ENCODE results near the gene GJB4.

Gene GJB4

DNA sequence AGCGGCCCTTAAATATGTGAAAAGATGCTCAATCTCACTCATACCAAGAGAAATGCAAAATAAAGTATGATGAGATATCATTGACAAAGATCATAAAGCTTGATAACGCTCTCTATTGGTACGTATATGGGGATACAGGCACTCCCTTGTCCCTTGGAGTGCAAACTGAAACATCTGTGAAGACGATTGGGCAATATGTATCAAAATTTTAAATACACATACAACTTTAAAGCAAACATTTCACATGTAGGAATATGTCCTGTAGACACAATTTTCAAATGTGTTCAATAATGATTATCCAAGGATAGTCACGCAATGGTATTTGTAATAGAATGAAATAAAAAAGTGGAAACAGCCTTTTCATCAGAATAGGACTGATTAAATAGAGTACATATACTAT is 19.5 kb downstream of the GJB4 start:
- DNase-seq = no peak

DNA sequence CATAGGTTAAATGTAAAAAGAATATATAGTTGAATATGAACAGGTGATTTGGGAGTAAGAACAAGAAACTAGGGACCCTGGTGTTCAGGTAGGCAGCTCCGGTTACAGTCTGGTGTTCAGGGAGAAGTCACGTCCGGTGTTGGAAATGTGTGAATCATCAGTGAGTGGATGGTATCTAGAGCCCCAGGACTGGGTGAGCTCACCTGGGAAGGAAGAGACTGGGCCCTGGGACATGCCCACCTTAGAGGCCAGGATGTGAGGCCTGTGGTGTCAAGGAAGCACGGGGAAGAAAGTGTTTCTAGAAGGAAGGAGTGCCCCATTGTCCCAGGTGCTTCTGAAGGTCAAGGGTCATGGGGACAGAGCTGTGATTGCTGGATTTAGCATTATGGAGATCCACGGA is 20.0 kb downstream of the GJB4 start:
- no peak for DNase-seq

DNA sequence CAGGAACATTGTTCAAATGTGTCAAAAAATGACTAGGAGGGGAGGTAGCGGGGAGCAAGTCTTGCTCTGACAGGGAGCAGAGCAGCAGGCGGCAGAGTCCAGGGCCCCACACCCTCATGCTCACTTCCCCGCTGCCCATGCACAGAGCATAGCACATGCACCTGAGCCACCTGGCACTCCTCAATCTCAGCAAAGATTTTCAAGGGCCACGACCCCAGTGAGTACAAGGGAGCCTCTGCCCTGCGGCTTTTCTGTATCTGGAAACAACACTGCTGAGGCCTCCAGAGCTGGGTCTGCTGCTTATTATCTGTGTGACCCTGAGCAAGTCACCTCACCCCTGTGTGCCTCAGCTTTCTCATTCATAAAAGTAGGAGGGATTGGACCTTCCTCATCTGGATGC is 20.4 kb downstream of the GJB4 start:
- no peak for DNase-seq

DNA sequence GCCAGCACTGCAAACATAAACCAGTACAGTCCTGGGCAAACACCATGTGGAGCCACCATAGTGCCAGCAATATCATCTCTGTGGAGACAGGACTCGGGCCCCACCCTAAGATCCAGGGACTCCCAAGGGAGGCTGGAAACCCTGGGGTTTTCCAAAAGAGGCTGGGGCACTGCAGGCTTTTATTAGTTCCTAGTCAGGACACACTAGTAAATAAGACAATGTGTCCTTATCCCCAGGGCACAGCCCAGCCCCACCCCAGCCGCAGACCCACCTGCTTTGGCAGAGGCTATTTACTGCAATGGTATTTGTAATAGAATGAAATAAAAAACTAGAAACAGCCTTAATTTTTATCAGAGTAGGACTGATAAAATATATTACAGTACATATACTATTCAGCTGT is 21.0 kb downstream of the GJB4 start:
- no peak for DNase-seq

DNA sequence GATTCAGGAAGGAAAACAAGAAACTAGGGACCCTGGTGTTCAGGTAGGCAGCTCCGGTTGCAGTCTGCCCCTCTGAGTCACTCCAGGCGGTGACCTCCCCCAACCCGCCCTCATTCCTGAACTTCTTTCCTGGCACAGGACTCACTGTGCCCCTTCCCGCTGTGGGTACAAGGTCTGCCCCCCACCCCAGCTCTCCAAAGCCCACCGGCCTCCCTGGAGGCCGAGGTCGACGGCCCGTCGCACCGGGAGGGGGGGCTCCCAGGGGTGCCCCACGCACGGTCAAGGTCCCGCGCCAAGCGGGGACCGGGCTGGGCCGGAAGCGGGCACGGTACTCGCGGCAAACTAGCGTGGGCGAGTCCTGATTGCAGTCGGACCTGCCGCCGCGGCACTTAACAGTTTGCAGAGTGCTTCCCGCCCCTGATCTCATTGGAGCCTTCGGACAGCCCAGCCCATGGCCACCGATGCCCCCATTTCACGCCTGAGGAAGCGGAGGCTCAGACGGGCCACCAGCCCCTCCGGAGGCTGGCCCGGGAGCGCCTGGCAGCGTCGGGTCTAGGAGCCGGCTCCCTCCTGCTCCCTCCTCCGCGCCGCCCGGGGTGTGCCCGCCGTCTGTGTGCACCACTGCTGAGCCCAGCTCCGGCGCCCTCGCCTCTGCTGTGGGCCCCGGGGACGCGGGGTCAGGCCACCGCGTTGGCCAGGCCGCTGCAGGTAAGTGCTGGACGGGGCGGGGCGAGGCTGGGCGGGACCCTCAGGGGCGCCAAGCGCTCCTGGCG is 21.7 kb downstream of the GJB4 start, which contains the start of gene GJB3:
GJB3 (plus strand) TSS at position 144 of the 773 bp plus-strand sequence. CDS start 3,549 bp downstream, outside the sequence.
- no peak for DNase-seq

DNA sequence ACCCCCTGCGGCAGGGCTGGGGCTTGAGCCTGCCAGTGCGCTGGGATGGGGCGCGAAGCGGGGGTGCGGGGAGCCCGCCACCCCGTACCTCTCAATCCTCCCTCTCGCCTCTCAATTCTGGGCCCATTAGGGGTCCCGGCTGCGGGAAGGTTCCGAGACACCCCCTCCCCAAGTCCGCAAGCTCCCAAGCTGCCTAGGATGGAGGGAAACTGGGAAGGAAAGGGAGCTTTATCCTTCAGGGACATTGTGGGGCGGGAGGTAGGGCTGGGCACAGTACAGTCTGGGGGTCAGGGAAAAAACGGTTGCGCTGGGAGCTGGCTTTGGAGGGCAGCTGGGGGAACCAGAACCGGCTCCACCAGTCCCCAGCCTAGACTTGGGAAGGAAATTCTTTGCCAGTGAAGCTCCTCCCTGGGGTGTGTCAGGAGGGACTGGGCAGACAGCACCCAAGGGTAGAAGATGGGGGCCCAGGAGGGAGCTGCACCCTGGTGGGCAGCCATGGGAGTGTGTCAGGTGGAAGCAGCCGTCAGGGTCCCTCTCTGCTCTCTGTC is 22.4 kb downstream of the GJB4 start:
- no peak for DNase-seq

DNA sequence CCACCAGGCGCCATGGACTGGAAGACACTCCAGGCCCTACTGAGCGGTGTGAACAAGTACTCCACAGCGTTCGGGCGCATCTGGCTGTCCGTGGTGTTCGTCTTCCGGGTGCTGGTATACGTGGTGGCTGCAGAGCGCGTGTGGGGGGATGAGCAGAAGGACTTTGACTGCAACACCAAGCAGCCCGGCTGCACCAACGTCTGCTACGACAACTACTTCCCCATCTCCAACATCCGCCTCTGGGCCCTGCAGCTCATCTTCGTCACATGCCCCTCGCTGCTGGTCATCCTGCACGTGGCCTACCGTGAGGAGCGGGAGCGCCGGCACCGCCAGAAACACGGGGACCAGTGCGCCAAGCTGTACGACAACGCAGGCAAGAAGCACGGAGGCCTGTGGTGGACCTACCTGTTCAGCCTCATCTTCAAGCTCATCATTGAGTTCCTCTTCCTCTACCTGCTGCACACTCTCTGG is 25.2 kb downstream of the GJB4 start:
- DNase-seq = no peak

DNA sequence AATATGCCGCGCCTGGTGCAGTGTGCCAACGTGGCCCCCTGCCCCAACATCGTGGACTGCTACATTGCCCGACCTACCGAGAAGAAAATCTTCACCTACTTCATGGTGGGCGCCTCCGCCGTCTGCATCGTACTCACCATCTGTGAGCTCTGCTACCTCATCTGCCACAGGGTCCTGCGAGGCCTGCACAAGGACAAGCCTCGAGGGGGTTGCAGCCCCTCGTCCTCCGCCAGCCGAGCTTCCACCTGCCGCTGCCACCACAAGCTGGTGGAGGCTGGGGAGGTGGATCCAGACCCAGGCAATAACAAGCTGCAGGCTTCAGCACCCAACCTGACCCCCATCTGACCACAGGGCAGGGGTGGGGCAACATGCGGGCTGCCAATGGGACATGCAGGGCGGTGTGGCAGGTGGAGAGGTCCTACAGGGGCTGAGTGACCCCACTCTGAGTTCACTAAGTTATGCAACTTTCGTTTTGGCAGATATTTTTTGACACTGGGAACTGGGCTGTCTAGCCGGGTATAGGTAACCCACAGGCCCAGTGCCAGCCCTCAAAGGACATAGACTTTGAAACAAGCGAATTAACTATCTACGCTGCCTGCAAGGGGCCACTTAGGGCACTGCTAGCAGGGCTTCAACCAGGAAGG is 25.8 kb downstream of the GJB4 start:
- no peak for DNase-seq

DNA sequence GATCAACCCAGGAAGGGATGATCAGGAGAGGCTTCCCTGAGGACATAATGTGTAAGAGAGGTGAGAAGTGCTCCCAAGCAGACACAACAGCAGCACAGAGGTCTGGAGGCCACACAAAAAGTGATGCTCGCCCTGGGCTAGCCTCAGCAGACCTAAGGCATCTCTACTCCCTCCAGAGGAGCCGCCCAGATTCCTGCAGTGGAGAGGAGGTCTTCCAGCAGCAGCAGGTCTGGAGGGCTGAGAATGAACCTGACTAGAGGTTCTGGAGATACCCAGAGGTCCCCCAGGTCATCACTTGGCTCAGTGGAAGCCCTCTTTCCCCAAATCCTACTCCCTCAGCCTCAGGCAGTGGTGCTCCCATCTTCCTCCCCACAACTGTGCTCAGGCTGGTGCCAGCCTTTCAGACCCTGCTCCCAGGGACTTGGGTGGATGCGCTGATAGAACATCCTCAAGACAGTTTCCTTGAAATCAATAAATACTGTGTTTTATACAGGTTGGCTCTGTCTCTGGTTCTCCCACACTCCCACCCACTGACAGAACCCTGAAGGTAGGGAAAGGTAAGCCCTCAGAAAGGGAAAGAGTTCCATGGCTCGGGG is 26.4 kb downstream of the GJB4 start:
- DNase-seq = no peak

DNA sequence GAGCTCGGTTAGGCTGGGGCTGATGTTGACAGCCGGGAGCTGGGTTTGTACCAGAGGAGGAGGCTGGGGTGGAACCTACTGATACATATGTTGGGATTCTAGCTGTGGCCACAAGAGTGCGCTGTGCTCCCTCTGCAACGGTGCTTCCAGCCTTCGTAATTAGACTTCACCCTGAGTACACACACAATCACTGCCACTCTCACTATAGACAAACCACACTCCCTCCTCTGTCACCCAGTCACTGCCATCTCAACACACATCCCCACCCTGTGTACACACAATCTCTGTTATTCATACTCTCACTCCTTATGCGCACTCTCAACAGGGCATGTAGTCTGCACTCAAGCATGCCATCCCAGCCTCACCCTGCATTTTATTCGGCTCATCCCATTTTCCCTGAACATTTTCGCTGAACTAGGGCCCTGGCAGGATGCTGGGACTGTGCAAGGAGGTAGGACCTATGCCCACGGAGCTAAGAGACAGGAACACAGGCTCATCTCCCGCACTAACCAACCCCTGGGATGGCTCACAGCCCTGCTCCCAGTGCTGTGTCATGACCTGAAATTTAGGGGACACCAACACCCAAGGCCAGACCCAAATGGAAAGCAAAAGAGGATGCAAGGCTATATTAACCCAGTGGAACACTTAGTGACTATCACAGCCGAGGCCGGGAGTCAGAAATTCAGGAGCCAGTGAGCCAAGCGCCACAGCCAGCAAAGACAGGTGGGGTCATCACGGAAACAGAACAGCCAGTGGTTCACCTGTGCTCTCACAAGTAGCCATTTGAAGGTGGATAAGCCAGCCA is 27.2 kb downstream of the GJB4 start:
- DNase-seq = peak in 3 of 4 experiments; percentile 13 to 41 (median 22)

DNA sequence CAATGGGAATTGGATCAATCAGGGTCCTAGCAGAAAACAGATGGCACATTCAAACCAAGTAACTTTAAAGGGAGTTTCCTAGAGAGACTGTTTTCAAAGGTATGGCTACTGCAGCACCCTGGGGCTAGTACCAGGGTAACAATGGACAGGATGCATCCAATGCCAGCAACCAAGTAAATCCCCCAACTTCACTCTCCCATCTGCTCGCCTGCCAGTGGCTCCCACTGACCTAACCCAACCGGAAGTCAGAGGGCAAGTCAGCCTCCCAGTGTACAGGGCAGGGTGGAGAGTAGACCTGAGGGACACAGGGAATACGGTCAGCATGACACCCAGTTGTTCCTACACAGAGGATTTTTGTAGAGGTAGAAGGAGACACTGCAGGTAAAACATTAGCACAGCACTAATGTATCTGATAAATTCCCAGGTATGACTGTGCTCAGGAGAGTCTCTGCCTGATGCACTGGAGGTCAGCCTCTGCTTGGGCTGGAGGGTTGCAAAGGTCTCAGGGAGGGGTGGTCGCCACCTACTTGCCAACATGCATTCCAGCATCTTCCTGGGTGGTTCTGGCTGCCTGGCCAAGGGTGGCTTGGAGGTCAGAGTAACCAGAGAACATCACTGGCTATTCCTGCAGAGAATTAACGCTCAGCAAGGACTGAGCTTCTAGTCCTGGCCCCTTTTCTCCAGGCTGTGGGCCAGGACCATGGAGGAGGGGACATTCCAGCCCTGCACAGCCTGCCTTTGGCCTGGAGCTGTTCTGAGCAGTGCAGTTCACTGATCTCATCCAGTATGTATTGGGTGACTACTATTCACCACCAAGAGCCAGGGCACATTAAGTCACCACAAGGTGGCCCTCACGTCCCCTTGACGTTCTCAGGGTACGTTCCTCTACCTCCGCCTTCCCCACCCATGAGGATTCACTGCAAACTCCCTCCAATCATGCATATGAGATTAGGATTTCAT is 28.2 kb downstream of the GJB4 start:
- no peak for DNase-seq

DNA sequence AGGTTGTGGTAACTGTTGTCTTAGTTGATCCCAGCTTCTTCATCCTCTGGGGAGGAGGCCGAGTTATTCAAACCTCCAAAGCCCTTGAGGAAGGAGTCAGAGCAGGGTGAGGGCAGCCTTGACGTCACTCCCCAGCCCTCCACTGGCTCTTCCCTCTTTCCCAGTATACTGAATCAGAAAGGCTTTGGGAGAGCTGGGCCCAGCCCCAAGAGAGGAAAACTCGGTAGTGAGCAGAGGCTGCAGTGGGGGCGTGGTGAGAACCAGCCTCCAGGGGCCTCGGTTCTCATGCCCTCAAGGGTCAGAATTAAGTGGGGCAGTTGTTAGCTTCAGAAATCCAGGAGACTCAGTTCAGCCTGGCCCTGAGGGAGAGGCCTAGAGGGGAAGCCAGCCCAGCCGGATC is 31.4 kb downstream of the GJB4 start:
- DNase-seq = no peak

DNA sequence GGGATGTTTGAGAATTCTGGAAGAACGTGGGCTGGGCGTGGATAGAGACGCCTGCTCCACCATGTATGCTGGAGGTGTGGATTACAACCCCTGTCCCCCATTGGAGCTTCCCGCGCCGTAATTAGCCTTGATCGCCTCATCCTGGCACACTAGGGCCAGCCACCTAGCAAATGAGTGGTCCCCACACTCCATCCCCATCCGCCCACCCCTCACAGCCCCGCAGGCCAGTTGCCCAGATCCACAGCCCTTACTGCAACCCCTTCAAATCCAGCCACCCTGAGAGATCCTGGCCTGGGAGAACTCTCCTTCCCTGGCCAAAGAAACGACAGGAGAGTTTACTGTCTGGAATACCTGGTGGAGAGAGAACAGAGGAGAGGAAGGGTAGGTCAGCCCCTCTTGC is 32.9 kb downstream of the GJB4 start:
- DNase-seq = no peak

DNA sequence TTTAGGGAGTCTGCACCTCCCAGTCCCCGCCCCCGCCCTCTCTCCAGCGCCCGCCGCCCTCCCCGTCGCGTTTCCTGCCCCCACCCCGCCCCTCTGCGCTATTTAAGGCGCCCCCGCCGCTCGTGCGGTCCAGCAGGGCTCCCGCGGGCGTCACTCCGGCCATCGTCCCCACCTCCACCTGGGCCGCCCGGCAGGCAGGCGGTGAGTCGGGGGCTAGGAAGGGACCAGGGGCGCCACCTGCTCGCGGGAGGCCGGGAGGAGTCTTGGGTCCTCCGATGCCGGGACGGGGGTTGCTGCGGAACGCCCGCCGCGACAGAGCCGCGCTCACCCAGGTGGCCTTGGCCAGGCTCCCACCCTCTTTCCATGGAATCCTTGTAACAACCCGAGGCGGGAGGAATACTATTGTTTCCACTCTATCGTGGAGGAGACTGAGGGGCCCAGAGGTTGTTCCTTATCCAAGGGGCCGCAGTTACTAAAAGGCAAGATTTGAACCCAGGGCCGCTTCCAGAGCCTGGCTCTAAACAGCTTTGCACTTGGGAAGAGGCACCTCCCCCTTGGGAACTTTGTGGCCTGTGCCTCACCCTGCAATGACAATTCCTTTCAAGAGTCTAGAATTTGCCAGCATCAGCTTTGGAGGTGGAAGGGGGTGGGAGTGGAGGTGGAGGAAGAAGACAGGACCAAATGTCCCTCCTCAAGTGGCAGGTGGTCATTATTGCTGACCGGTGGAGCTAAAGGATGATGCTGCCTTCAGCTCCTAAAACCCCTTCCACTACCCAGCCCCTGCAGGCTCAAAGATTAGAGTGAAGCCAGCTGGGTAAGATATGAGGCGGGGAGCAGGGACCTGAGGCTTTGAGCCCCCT is 33.6 kb downstream of the GJB4 start, which contains the start of gene GJA4:
GJA4 (plus strand) TSS at position 132 of the 860 bp plus-strand sequence. CDS start 1,215 bp downstream, outside the sequence.
- peak in 1 of 4 experiments; percentile 9 for DNase-seq

DNA sequence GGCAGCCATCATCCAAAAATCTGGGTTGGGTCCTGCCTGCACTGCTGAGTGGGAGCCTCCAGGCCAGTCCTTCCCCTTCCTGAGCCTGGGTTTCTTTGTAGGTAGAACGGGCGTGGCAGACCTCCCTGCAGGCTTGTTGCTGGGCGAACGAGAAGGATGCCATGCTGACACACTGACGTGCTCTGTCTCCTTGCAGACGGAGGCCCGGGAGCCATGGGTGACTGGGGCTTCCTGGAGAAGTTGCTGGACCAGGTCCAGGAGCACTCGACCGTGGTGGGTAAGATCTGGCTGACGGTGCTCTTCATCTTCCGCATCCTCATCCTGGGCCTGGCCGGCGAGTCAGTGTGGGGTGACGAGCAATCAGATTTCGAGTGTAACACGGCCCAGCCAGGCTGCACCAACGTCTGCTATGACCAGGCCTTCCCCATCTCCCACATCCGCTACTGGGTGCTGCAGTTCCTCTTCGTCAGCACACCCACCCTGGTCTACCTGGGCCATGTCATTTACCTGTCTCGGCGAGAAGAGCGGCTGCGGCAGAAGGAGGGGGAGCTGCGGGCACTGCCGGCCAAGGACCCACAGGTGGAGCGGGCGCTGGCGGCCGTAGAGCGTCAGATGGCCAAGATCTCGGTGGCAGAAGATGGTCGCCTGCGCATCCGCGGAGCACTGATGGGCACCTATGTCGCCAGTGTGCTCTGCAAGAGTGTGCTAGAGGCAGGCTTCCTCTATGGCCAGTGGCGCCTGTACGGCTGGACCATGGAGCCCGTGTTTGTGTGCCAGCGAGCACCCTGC is 34.7 kb downstream of the GJB4 start:
- DNase-seq = no peak

DNA sequence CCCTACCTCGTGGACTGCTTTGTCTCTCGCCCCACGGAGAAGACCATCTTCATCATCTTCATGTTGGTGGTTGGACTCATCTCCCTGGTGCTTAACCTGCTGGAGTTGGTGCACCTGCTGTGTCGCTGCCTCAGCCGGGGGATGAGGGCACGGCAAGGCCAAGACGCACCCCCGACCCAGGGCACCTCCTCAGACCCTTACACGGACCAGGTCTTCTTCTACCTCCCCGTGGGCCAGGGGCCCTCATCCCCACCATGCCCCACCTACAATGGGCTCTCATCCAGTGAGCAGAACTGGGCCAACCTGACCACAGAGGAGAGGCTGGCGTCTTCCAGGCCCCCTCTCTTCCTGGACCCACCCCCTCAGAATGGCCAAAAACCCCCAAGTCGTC is 35.2 kb downstream of the GJB4 start:
- DNase-seq = no peak

DNA sequence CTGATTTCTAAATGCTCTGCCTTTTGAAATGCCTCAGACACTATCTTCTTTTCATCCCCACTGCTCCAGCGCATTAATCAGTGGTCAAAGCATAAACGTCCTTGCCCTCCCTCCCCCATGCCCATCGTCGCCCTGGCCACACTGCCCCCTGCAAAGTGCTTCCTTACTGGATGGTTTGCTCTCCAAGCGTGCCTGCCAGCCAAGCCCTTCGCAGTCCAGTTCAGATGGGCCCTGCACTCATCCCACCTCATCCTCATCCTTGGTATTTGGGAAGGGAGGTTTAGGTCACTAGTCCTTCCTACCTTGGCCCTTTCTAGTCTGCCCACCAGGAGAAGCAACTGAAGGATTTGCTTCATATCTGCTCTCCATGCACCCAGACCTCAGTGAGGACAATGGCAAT is 36.4 kb downstream of the GJB4 start:
- no peak for DNase-seq

DNA sequence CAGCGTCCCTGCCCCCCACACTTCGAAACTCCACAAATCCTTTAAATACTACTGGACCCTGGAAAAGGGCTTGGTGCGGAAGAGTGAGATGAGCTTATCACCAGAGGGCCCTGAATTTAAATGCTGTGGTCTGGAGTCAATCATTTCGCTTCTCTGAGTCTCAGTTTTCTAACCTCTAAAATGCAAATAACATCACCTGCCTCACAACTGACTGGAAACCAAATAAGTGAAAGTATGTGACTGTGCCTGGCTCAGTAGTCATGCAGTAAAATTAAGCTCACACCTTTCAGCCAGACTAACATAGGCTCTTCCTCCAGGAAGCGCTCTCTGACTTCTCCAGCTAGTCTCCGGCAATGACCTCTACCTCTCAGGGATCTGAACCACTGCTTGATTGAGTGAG is 37.5 kb downstream of the GJB4 start:
- no peak for DNase-seq

DNA sequence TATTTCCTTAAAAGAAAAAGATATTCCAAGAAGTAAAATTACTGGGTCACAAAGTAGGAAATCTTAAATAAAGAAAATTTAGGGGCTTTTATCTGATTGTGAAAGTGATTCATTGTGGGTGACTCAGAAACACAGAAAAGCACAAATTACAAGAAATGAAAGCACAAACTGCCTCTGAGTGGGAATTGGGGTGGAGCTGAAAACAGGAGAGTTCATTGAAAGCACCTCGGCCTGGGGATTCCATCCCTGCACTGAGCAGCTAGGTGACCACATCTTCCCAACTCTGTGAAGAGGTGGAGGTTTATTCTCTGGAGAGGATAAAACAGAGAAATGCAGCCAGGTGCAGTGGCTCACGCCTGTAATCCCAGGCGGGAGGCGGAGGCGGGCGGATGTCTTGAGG is 40.7 kb downstream of the GJB4 start:
- no peak for DNase-seq

DNA sequence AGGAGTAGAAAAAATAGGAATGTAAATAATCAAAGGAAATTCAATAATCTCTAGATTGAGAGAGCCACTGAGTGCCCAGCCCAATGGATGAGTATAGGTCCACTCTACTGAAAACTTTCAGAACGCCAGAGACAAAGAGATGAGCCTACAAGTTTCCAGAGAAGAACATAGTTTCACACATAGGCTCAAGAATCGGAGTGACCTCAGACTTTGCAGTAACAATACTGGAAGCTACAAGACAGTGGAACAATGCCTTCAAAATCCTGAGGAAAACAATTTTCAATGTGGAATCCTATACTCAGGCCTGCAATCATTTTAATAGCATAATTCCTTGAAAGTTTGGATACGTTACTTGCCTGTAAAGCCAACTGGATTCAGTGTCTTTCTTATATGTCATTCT is 44.2 kb downstream of the GJB4 start:
- DNase-seq = no peak

Measured in activated naive CD4-positive, alpha-beta T cell (primary cell).